GM12878 (cell line): Measurements from ENCODE around the gene SEPSECS. TPM values are rescaled to one million over a fixed set of nuclear protein-coding genes. Genes with fewer than 3 reads are reported as not detected.

Experiments
- ATAC-seq: fragments of 200-7000 bp; cut with Tn5 transposase; 3 replicates; pipeline ENCODE4 v1.9.1; 2020; ENCODE audit warnings: mild to moderate bottlenecking, moderate library complexity
- BruUV-seq: library from RNA; stranded (reverse); fragments of 400-500 nt; replicated peaks from 2 replicates; lab custom pipeline; 2021; lab: Mats Ljungman, UMichigan
- CTCF ChIA-PET: fragments of 300-600 bp; sonication (Branson Sonifier 250); formaldehyde crosslinking; extraction: SDS; loops from one replicate; lab custom pipeline; 2021; ENCODE audit warnings: inconsistent platforms; lab: Yijun Ruan, JAX
- POLR2A ChIA-PET: fragments of 350-600 bp; formaldehyde crosslinking; extraction: SDS; loops from one replicate; lab custom pipeline; 2021; ENCODE audit warnings: inconsistent platforms; lab: Charles Lee
- RAD21 ChIA-PET: fragments of 300-600 bp; sonication (Branson Sonifier 250); formaldehyde crosslinking; loops from one replicate; lab custom pipeline; 2023; ENCODE audit warnings: antibody characterized with exemption; ENCODE audit not compliant: unreplicated experiment; lab: Charles Lee
- SMC1A ChIA-PET: fragments of 300-600 bp; sonication (Branson Sonifier 250); formaldehyde crosslinking; loops from one replicate; lab custom pipeline; 2023; ENCODE audit not compliant: unreplicated experiment, uncharacterized antibody; lab: Charles Lee
- DNase-seq: peaks from one replicate; pipeline ENCODE4 v3.0.0-alpha.2; 2011; ENCODE audit warnings: low read depth, low spot score
- FAIRE-seq: peaks from 3 replicates; lab custom pipeline; 2011; peaks lifted over from hg19 to GRCh38; lab: Jason Lieb, UNC
- H2AFZ ChIP-seq: 2 replicates; pipeline ENCODE4 v1.6.0; 2011; ENCODE audit warnings: low read depth, low read length, control low read depth; ENCODE audit not compliant: control insufficient read depth
- H3K27ac ChIP-seq: 2 replicates; pipeline ENCODE4 v1.5.1; 2011; ENCODE audit warnings: control low read depth; ENCODE audit not compliant: control insufficient read depth, insufficient read depth
- H3K27me3 ChIP-seq, 2 experiments: replicated peaks in 1 of 2; 2 replicates each; pipeline versions ENCODE4 v1.6.0 to v1.6.1; 2011; ENCODE audit warnings: low read length in 1 of 2; ENCODE audit not compliant: control insufficient read depth in 2 of 2, insufficient read depth in 2 of 2
- H3K36me3 ChIP-seq, 2 experiments: 2 replicates each; pipeline ENCODE4 v1.5.1; 2011; ENCODE audit warnings: low read length in 1 of 2; ENCODE audit not compliant: control insufficient read depth in 2 of 2, insufficient read depth in 2 of 2
- H3K4me1 ChIP-seq: 2 replicates; pipeline ENCODE4 v1.6.1; 2011; ENCODE audit warnings: mild to moderate bottlenecking, low read length, moderate library complexity, mixed read lengths; ENCODE audit not compliant: control insufficient read depth, insufficient read depth
- H3K4me2 ChIP-seq: 2 replicates; pipeline ENCODE4 v1.6.0; 2011; ENCODE audit warnings: control low read depth; ENCODE audit not compliant: control insufficient read depth, insufficient read depth
- H3K4me3 ChIP-seq: fragments of 200-600 bp; sonication (generic); 2 replicates; pipeline ENCODE4 v1.5.1; 2016
- H3K79me2 ChIP-seq: 2 replicates; pipeline ENCODE4 v1.6.0; 2011; ENCODE audit warnings: low read length; ENCODE audit not compliant: control insufficient read depth, insufficient read depth
- H3K9ac ChIP-seq: 2 replicates; pipeline ENCODE4 v1.8.0; 2011; ENCODE audit warnings: low read length, control low read depth, mixed read lengths; ENCODE audit not compliant: control insufficient read depth, insufficient read depth
- H3K9me3 ChIP-seq: replicated peaks from 3 replicates; pipeline ENCODE4 v1.5.1; 2011; ENCODE audit warnings: mild to moderate bottlenecking, low read length; ENCODE audit not compliant: control insufficient read depth, insufficient read depth
- H4K20me1 ChIP-seq: 2 replicates; pipeline ENCODE4 v1.6.0; 2011; ENCODE audit not compliant: control insufficient read depth, insufficient read depth
- CREM ChIP-seq: IDR thresholded peaks from 2 replicates; pipeline ENCODE4 v1.6.1; 2014; ENCODE audit warnings: antibody characterized with exemption, low read depth
- ETV6 ChIP-seq, 2 experiments: fragments of 450-650 bp in 1 of 2; IDR thresholded peaks in 1 of 2; conservative IDR thresholded peaks in 1 of 2; 2 replicates each; pipeline ENCODE4 v1.6.1; 2014; ENCODE audit warnings: antibody characterized with exemption in 1 of 2, borderline replicate concordance in 1 of 2, low read depth in 1 of 2, mild to moderate bottlenecking in 1 of 2, moderate library complexity in 1 of 2
- JUNB ChIP-seq: IDR thresholded peaks from 2 replicates; pipeline ENCODE4 v1.6.1; 2016; ENCODE audit warnings: antibody characterized with exemption, mild to moderate bottlenecking
- KAT2A ChIP-seq: conservative IDR thresholded peaks from 2 replicates; pipeline ENCODE4 v1.6.1; 2011; ENCODE audit warnings: low read depth, low read length; ENCODE audit not compliant: control insufficient read depth
- KLF5 ChIP-seq: fragments of 450-650 bp; IDR thresholded peaks from 2 replicates; pipeline ENCODE4 v1.6.1; 2014; ENCODE audit warnings: mild to moderate bottlenecking; ENCODE audit not compliant: partially characterized antibody
- MEF2A ChIP-seq: IDR thresholded peaks from 2 replicates; pipeline ENCODE4 v1.6.1; 2011; ENCODE audit warnings: low read depth, mild to moderate bottlenecking, low read length, moderate library complexity; ENCODE audit not compliant: insufficient read depth
- MTA3 ChIP-seq: IDR thresholded peaks from 2 replicates; pipeline ENCODE4 v1.6.1; 2012; ENCODE audit warnings: low read length, inconsistent platforms, borderline replicate concordance
- POLR2A ChIP-seq: IDR thresholded peaks from 2 replicates; pipeline ENCODE4 v1.6.1; 2011; ENCODE audit warnings: low read depth, mild to moderate bottlenecking, low read length
- POU2F2 ChIP-seq: IDR thresholded peaks from 3 replicates; pipeline ENCODE4 v1.6.1; 2011; ENCODE audit warnings: low read depth, mild to moderate bottlenecking, low read length, borderline replicate concordance
- RAD21 ChIP-seq: IDR thresholded peaks from 2 replicates; pipeline ENCODE4 v1.6.1; 2011; ENCODE audit warnings: mild to moderate bottlenecking, low read depth, low read length, moderate library complexity; ENCODE audit not compliant: insufficient read depth
- RB1 ChIP-seq: fragments of 450-650 bp; formaldehyde crosslinking; IDR thresholded peaks from 2 replicates; pipeline ENCODE4 v1.6.1; 2017; ENCODE audit warnings: mild to moderate bottlenecking, borderline replicate concordance
- RELA ChIP-seq: fragments of 450-650 bp; IDR thresholded peaks from 2 replicates; pipeline ENCODE4 v1.8.0; 2014; ENCODE audit warnings: borderline replicate concordance; ENCODE audit not compliant: partially characterized antibody
- SREBF2 ChIP-seq: IDR thresholded peaks from 2 replicates; pipeline ENCODE4 v1.6.1; 2012; ENCODE audit warnings: mild to moderate bottlenecking, low read length
- SRF ChIP-seq, 2 experiments: IDR thresholded peaks; 2 replicates each; pipeline ENCODE4 v1.6.1; 2011; ENCODE audit warnings: low read depth in 2 of 2, low read length in 2 of 2, mild to moderate bottlenecking in 1 of 2, moderate library complexity in 1 of 2
- YY1 ChIP-seq: IDR thresholded peaks from 2 replicates; pipeline ENCODE4 v1.6.1; 2011; ENCODE audit warnings: low read depth, mild to moderate bottlenecking, low read length
- ZBTB33 ChIP-seq: fragments of 450-650 bp; IDR thresholded peaks from 2 replicates; pipeline ENCODE4 v1.6.1; 2017; ENCODE audit warnings: mild to moderate bottlenecking
- WGBS: methylation state at CpG from one replicate; pipeline ENCODE4 v1.1.6; 2016; ENCODE audit warnings: low lambda C conversion rate; ENCODE audit not compliant: insufficient replicate concordance, insufficient coverage; ENCODE audit errors: missing lambda C conversion rate; 5-methylcytosine and 5-hydroxymethylcytosine counted together
- in situ Hi-C: fragments of 300-500 bp; cut with MboI; formaldehyde crosslinking; loops from 9 replicates; pipeline ENCODE4 v1.14.3; 2018; ENCODE audit warnings: mixed read lengths
- intact Hi-C: fragments of 100-400 bp; cut with micrococcal nuclease; formaldehyde crosslinking; loops from one replicate; pipeline ENCODE4 v1.14.2; 2022; ENCODE audit not compliant: unreplicated experiment
- polyA plus RNA-seq, 11 experiments: library from polyadenylated mRNA; depleted of rRNA in 4 of 11; unstranded in 6 of 11; stranded (reverse) in 5 of 11; fragments of >200 nt; fragmentation: Nextera tagmentation in 4 of 11; fragmentation: Illumina TruSeq in 1 of 11; extraction: Ambion mirVana in 4 of 11; extraction: Trizol in 1 of 11; gene quantifications; 1 replicate in 1 of 11; 2 replicates in 10 of 11; pipeline versions ENCODE4 v1.2.1 to v1.2.3, GENCODE V29; 2011 to 2016; ENCODE audit warnings: inconsistent platforms in 2 of 11, missing spikeins in 2 of 11, low read depth in 1 of 11
- total RNA-seq, 4 experiments: library from RNA; depleted of rRNA in 3 of 4; stranded (reverse); fragments of >200 nt in 3 of 4; fragmentation: Illumina TruSeq in 1 of 4; extraction: Trizol in 1 of 4; gene quantifications; 2 replicates each; pipeline versions ENCODE4 v1.2.1 to v1.2.3, GENCODE V29; 2013 to 2021

The SEPSECS gene
- total and polyA plus RNA-seq, 10 of the 15 experiments (the other 5 are each of a cell fraction or from before 2014, with no cell fraction given), result 2.8 to 15.8 (median 7.2) TPM

GRCh38 chr4:25141592-25141991 is 18.7 kb downstream of the SEPSECS start:
- H3K4me3 ChIP-seq, result no peak overlapping the region
- no peak overlapping the region for H2AFZ ChIP-seq
- no peak overlapping the region for H3K4me2 ChIP-seq
- DNase-seq, result no peak
- H3K4me1 ChIP-seq, result no peaks in the 10 kb centered on the region
- SMC1A ChIA-PET, result no interaction called here
- no peaks in the 10 kb centered on the region for H3K27me3 ChIP-seq
- H3K36me3 ChIP-seq, result peaks cover 0 to 6% of the 10 kb centered on the region in 2 experiments; a peak in 1 of 4 replicates
- H4K20me1 ChIP-seq, result no peaks in the 10 kb centered on the region
- H3K9me3 ChIP-seq, result no peaks in the 10 kb centered on the region
- ATAC-seq, result no peak
- CTCF ChIA-PET, result interaction anchor here (0.5 to 4.6 kb wide), 3 partner anchors 10 to 161 kb away, joined by 3 to 14 read pairs (median 4); no protein-coding TSS in a partner anchor
- intact Hi-C loops, result no loop called here
- BruUV-seq, result no TSS peak
- 75% methylated on average over 4 of the region's 4 CpGs for WGBS
- POLR2A ChIA-PET, result no interaction called here
- in situ Hi-C loops, result no loop called here
- H3K27ac ChIP-seq, result no peak overlapping the region
- no peak for TF ChIP-seq POU2F2
- TF ChIP-seq JUNB, result no peak
- TF ChIP-seq SREBF2, result no peak
- no peak for TF ChIP-seq RB1
- TF ChIP-seq MTA3, result no peak
- TF ChIP-seq CREM, result no peak
- no peak for TF ChIP-seq MEF2A
- no peak for TF ChIP-seq KLF5
- no peak for TF ChIP-seq RAD21
- TF ChIP-seq SRF (IDR thresholded peaks at IDR 0.05; ENCODE audit: low read depth in 2 of 2, low read length in 2 of 2), result no peak
- no peak for TF ChIP-seq ZBTB33
- TF ChIP-seq POLR2A, result no peak
- no peak for TF ChIP-seq KAT2A
- TF ChIP-seq RELA, result no peak
- TF ChIP-seq ETV6 (conservative IDR thresholded peaks at IDR 0.05 in 1 of 2, IDR thresholded peaks at IDR 0.05 in 1 of 2; ENCODE audit: borderline replicate concordance in 1 of 2, low read depth in 1 of 2), result no peak
- TF ChIP-seq YY1, result no peak
- RAD21 ChIA-PET, result no interaction called here
- FAIRE-seq, result no peak
- no peak overlapping the region for H3K9ac ChIP-seq
- no peaks in the 10 kb centered on the region for H3K79me2 ChIP-seq
